GM12878 (cell line): ENCODE results near the gene KPNA3. TPM values are rescaled to one million over a fixed set of nuclear protein-coding genes. Genes with fewer than 3 reads are reported as not detected.

Experiments used
- ATAC-seq: fragments of 200-7000 bp; cut with Tn5 transposase; 3 replicates; pipeline ENCODE4 v1.9.1; 2020; ENCODE audit warnings: mild to moderate bottlenecking, moderate library complexity
- BruUV-seq: library from RNA; stranded (reverse); fragments of 400-500 nt; replicated peaks from 2 replicates; lab custom pipeline; 2021; lab: Mats Ljungman, UMichigan
- CTCF ChIA-PET: fragments of 300-600 bp; sonication (Branson Sonifier 250); formaldehyde crosslinking; extraction: SDS; loops from one replicate; lab custom pipeline; 2021; ENCODE audit warnings: inconsistent platforms; lab: Yijun Ruan, JAX
- POLR2A ChIA-PET: fragments of 350-600 bp; formaldehyde crosslinking; extraction: SDS; loops from one replicate; lab custom pipeline; 2021; ENCODE audit warnings: inconsistent platforms; lab: Charles Lee
- RAD21 ChIA-PET: fragments of 300-600 bp; sonication (Branson Sonifier 250); formaldehyde crosslinking; loops from one replicate; lab custom pipeline; 2023; ENCODE audit warnings: antibody characterized with exemption; ENCODE audit not compliant: unreplicated experiment; lab: Charles Lee
- SMC1A ChIA-PET: fragments of 300-600 bp; sonication (Branson Sonifier 250); formaldehyde crosslinking; loops from one replicate; lab custom pipeline; 2023; ENCODE audit not compliant: unreplicated experiment, uncharacterized antibody; lab: Charles Lee
- DNase-seq: peaks from one replicate; pipeline ENCODE4 v3.0.0-alpha.2; 2011; ENCODE audit warnings: low read depth, low spot score
- FAIRE-seq: peaks from 3 replicates; lab custom pipeline; 2011; peaks lifted over from hg19 to GRCh38; lab: Jason Lieb, UNC
- H2AFZ ChIP-seq: 2 replicates; pipeline ENCODE4 v1.6.0; 2011; ENCODE audit warnings: low read depth, low read length, control low read depth; ENCODE audit not compliant: control insufficient read depth
- H3K27ac ChIP-seq: 2 replicates; pipeline ENCODE4 v1.5.1; 2011; ENCODE audit warnings: control low read depth; ENCODE audit not compliant: control insufficient read depth, insufficient read depth
- H3K27me3 ChIP-seq, 2 experiments: replicated peaks in 1 of 2; 2 replicates each; pipeline versions ENCODE4 v1.6.0 to v1.6.1; 2011; ENCODE audit warnings: low read length in 1 of 2; ENCODE audit not compliant: control insufficient read depth in 2 of 2, insufficient read depth in 2 of 2
- H3K36me3 ChIP-seq, 2 experiments: 2 replicates each; pipeline ENCODE4 v1.5.1; 2011; ENCODE audit warnings: low read length in 1 of 2; ENCODE audit not compliant: control insufficient read depth in 2 of 2, insufficient read depth in 2 of 2
- H3K4me1 ChIP-seq: 2 replicates; pipeline ENCODE4 v1.6.1; 2011; ENCODE audit warnings: mild to moderate bottlenecking, low read length, moderate library complexity, mixed read lengths; ENCODE audit not compliant: control insufficient read depth, insufficient read depth
- H3K4me2 ChIP-seq: 2 replicates; pipeline ENCODE4 v1.6.0; 2011; ENCODE audit warnings: control low read depth; ENCODE audit not compliant: control insufficient read depth, insufficient read depth
- H3K4me3 ChIP-seq: fragments of 200-600 bp; sonication (generic); 2 replicates; pipeline ENCODE4 v1.5.1; 2016
- H3K79me2 ChIP-seq: 2 replicates; pipeline ENCODE4 v1.6.0; 2011; ENCODE audit warnings: low read length; ENCODE audit not compliant: control insufficient read depth, insufficient read depth
- H3K9ac ChIP-seq: 2 replicates; pipeline ENCODE4 v1.8.0; 2011; ENCODE audit warnings: low read length, control low read depth, mixed read lengths; ENCODE audit not compliant: control insufficient read depth, insufficient read depth
- H3K9me3 ChIP-seq: replicated peaks from 3 replicates; pipeline ENCODE4 v1.5.1; 2011; ENCODE audit warnings: mild to moderate bottlenecking, low read length; ENCODE audit not compliant: control insufficient read depth, insufficient read depth
- H4K20me1 ChIP-seq: 2 replicates; pipeline ENCODE4 v1.6.0; 2011; ENCODE audit not compliant: control insufficient read depth, insufficient read depth
- BHLHE40 ChIP-seq, 2 experiments: fragments of 450-650 bp in 1 of 2; IDR thresholded peaks; 2 replicates each; pipeline ENCODE4 v1.6.1; 2011 to 2017; ENCODE audit warnings: low read depth in 2 of 2, borderline replicate concordance in 1 of 2, improper control_type of control experiment in 1 of 2, low read length in 1 of 2, mild to moderate bottlenecking in 1 of 2
- CBX3 ChIP-seq: fragments of 200-600 bp; sonication (generic); IDR thresholded peaks from 2 replicates; pipeline ENCODE4 v1.6.1; 2016; ENCODE audit warnings: low read depth, borderline replicate concordance
- CREB1 ChIP-seq: IDR thresholded peaks from 2 replicates; pipeline ENCODE4 v1.6.1; 2012; ENCODE audit warnings: low read depth, mild to moderate bottlenecking, inconsistent platforms
- EED ChIP-seq: sonication (generic); IDR thresholded peaks from 2 replicates; pipeline ENCODE4 v1.6.1; 2016; ENCODE audit warnings: antibody characterized with exemption, low read depth
- IKZF1 ChIP-seq: fragments of 450-650 bp; conservative IDR thresholded peaks from 2 replicates; pipeline ENCODE4 v1.6.1; 2017; ENCODE audit warnings: antibody characterized with exemption, mild to moderate bottlenecking
- NFYA ChIP-seq: IDR thresholded peaks from 2 replicates; pipeline ENCODE4 v1.6.1; 2011; ENCODE audit warnings: low read depth, mild to moderate bottlenecking, low read length, improper control_type of control experiment, borderline replicate concordance
- SMC3 ChIP-seq: IDR thresholded peaks from 2 replicates; pipeline ENCODE4 v1.6.1; 2011; ENCODE audit warnings: low read length, improper control_type of control experiment, borderline replicate concordance
- TCF12 ChIP-seq: IDR thresholded peaks from 2 replicates; pipeline ENCODE4 v1.6.1; 2011; ENCODE audit warnings: low read depth, mild to moderate bottlenecking, low read length
- ZNF207 ChIP-seq: fragments of 450-650 bp; IDR thresholded peaks from 2 replicates; pipeline ENCODE4 v1.6.1; 2014; ENCODE audit warnings: antibody characterized with exemption, mild to moderate bottlenecking, borderline replicate concordance
- ZZZ3 ChIP-seq: IDR thresholded peaks from 2 replicates; pipeline ENCODE4 v1.6.1; 2011; ENCODE audit warnings: low read depth; ENCODE audit not compliant: control insufficient read depth, insufficient read length
- WGBS: methylation state at CpG from one replicate; pipeline ENCODE4 v1.1.6; 2016; ENCODE audit warnings: low lambda C conversion rate; ENCODE audit not compliant: insufficient replicate concordance, insufficient coverage; ENCODE audit errors: missing lambda C conversion rate; 5-methylcytosine and 5-hydroxymethylcytosine counted together
- in situ Hi-C: fragments of 300-500 bp; cut with MboI; formaldehyde crosslinking; loops from 9 replicates; pipeline ENCODE4 v1.14.3; 2018; ENCODE audit warnings: mixed read lengths
- intact Hi-C: fragments of 100-400 bp; cut with micrococcal nuclease; formaldehyde crosslinking; loops from one replicate; pipeline ENCODE4 v1.14.2; 2022; ENCODE audit not compliant: unreplicated experiment
- polyA plus RNA-seq, 11 experiments: library from polyadenylated mRNA; depleted of rRNA in 4 of 11; unstranded in 6 of 11; stranded (reverse) in 5 of 11; fragments of >200 nt; fragmentation: Nextera tagmentation in 4 of 11; fragmentation: Illumina TruSeq in 1 of 11; extraction: Ambion mirVana in 4 of 11; extraction: Trizol in 1 of 11; gene quantifications; 1 replicate in 1 of 11; 2 replicates in 10 of 11; pipeline versions ENCODE4 v1.2.1 to v1.2.3, GENCODE V29; 2011 to 2016; ENCODE audit warnings: inconsistent platforms in 2 of 11, missing spikeins in 2 of 11, low read depth in 1 of 11
- total RNA-seq, 4 experiments: library from RNA; depleted of rRNA in 3 of 4; stranded (reverse); fragments of >200 nt in 3 of 4; fragmentation: Illumina TruSeq in 1 of 4; extraction: Trizol in 1 of 4; gene quantifications; 2 replicates each; pipeline versions ENCODE4 v1.2.1 to v1.2.3, GENCODE V29; 2013 to 2021
- TF ChIP-seq, protein P1 (sequence below): fragments of 150-350 bp; IDR thresholded peaks from 2 replicates; pipeline ENCODE4 v1.6.1; 2016; ENCODE audit warnings: low read depth, low read length
- TF ChIP-seq, protein P2 (sequence below): fragments of 450-650 bp; IDR thresholded peaks from 2 replicates; pipeline ENCODE4 v1.6.1; 2018; ENCODE audit warnings: borderline replicate concordance, mild to moderate bottlenecking; ENCODE audit not compliant: partially characterized antibody
- TF ChIP-seq, protein P3 (sequence below): IDR thresholded peaks from 2 replicates; pipeline ENCODE4 v1.6.1; 2011; ENCODE audit warnings: borderline replicate concordance, low read depth, mild to moderate bottlenecking, moderate library complexity, mixed read lengths, low read length; ENCODE audit not compliant: insufficient read depth; ENCODE audit errors: extremely low read length
- TF ChIP-seq, protein P4 (sequence below): fragments of 150-350 bp; IDR thresholded peaks from 2 replicates; pipeline ENCODE4 v1.6.1; 2014; ENCODE audit warnings: mild to moderate bottlenecking, low read depth, low read length

Gene KPNA3
- total and polyA plus RNA-seq, 10 of the 15 experiments (the other 5 are each of a cell fraction or from before 2014, with no cell fraction given): 23.3 to 50.5 (median 31.1) TPM

DNA sequence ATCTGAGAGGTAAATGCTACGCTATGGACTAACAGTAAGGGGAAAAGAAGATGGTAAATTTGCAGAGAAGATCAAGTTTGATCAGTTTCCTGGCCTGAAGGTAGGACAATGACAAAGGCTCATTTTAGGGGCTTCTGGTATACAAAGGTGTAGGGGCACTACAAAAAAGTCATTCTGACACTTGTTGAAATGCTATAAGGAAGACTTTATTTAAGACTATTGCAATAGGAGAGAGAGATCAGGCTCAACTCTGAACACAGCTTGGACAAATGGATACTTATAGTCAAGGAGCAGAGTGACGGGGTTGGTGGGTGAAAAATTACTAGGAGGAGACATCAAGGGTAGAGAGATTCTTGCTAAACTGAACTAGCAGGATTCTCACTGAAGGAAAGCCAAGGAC is 37.2 kb upstream of the KPNA3 start:
- Histone ChIP-seq H3K4me2 (no peak overlapping the region), H4K20me1 (no peaks in the 10 kb centered on the region), H3K27me3 (no peaks in the 10 kb centered on the region), H3K27ac (no peak overlapping the region), H3K9me3 (no peaks in the 10 kb centered on the region; the same call in 2 of the 3 replicates), H3K79me2 (no peaks in the 10 kb centered on the region), H3K4me1 (no peaks in the 10 kb centered on the region), H3K36me3 (no peaks in the 10 kb centered on the region), H3K9ac (no peak overlapping the region), H3K4me3 (no peak overlapping the region)
- BruUV-seq: no TSS peak
- intact Hi-C loops: no loop called here
- no peak for DNase-seq
- 26% methylated on average over 2 of the region's 2 CpGs for WGBS
- POLR2A ChIA-PET: no interaction called here
- no peak for FAIRE-seq
- CTCF ChIA-PET: no interaction called here
- SMC1A ChIA-PET: no interaction called here
- TF ChIP-seq, protein P1, sequence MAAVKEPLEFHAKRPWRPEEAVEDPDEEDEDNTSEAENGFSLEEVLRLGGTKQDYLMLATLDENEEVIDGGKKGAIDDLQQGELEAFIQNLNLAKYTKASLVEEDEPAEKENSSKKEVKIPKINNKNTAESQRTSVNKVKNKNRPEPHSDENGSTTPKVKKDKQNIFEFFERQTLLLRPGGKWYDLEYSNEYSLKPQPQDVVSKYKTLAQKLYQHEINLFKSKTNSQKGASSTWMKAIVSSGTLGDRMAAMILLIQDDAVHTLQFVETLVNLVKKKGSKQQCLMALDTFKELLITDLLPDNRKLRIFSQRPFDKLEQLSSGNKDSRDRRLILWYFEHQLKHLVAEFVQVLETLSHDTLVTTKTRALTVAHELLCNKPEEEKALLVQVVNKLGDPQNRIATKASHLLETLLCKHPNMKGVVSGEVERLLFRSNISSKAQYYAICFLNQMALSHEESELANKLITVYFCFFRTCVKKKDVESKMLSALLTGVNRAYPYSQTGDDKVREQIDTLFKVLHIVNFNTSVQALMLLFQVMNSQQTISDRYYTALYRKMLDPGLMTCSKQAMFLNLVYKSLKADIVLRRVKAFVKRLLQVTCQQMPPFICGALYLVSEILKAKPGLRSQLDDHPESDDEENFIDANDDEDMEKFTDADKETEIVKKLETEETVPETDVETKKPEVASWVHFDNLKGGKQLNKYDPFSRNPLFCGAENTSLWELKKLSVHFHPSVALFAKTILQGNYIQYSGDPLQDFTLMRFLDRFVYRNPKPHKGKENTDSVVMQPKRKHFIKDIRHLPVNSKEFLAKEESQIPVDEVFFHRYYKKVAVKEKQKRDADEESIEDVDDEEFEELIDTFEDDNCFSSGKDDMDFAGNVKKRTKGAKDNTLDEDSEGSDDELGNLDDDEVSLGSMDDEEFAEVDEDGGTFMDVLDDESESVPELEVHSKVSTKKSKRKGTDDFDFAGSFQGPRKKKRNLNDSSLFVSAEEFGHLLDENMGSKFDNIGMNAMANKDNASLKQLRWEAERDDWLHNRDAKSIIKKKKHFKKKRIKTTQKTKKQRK: no peak
- TF ChIP-seq BHLHE40 (IDR thresholded peaks at IDR 0.05; ENCODE audit: borderline replicate concordance in 1 of 2, low read depth in 2 of 2, low read length in 1 of 2): no peak
- TF ChIP-seq, protein P2, sequence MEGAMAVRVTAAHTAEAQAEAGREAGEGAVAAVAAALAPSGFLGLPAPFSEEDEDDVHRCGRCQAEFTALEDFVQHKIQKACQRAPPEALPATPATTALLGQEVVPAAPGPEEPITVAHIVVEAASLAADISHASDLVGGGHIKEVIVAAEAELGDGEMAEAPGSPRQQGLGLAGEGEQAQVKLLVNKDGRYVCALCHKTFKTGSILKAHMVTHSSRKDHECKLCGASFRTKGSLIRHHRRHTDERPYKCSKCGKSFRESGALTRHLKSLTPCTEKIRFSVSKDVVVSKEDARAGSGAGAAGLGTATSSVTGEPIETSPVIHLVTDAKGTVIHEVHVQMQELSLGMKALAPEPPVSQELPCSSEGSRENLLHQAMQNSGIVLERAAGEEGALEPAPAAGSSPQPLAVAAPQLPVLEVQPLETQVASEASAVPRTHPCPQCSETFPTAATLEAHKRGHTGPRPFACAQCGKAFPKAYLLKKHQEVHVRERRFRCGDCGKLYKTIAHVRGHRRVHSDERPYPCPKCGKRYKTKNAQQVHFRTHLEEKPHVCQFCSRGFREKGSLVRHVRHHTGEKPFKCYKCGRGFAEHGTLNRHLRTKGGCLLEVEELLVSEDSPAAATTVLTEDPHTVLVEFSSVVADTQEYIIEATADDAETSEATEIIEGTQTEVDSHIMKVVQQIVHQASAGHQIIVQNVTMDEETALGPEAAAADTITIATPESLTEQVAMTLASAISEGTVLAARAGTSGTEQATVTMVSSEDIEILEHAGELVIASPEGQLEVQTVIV: no peak
- no peak for TF ChIP-seq ZNF207
- TF ChIP-seq NFYA: no peak
- TF ChIP-seq CBX3: no peak
- TF ChIP-seq, protein P3, sequence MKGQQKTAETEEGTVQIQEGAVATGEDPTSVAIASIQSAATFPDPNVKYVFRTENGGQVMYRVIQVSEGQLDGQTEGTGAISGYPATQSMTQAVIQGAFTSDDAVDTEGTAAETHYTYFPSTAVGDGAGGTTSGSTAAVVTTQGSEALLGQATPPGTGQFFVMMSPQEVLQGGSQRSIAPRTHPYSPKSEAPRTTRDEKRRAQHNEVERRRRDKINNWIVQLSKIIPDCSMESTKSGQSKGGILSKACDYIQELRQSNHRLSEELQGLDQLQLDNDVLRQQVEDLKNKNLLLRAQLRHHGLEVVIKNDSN: no peak
- TF ChIP-seq CREB1: no peak
- TF ChIP-seq IKZF1: no peak
- TF ChIP-seq TCF12: no peak
- no peak for TF ChIP-seq SMC3
- no peak for TF ChIP-seq EED
- TF ChIP-seq, protein P4, sequence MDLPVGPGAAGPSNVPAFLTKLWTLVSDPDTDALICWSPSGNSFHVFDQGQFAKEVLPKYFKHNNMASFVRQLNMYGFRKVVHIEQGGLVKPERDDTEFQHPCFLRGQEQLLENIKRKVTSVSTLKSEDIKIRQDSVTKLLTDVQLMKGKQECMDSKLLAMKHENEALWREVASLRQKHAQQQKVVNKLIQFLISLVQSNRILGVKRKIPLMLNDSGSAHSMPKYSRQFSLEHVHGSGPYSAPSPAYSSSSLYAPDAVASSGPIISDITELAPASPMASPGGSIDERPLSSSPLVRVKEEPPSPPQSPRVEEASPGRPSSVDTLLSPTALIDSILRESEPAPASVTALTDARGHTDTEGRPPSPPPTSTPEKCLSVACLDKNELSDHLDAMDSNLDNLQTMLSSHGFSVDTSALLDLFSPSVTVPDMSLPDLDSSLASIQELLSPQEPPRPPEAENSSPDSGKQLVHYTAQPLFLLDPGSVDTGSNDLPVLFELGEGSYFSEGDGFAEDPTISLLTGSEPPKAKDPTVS: no peak
- no peak for TF ChIP-seq ZZZ3
- TF ChIP-seq, all 136 proteins: peak for 0
- H2AFZ ChIP-seq: no peak overlapping the region
- RAD21 ChIA-PET: no interaction called here
- ATAC-seq: no peak
- in situ Hi-C loops: no loop called here
